GM12878 (cell line): ENCODE measurements around the gene KYAT1. TPM values are rescaled to one million over a fixed set of nuclear protein-coding genes. Genes with fewer than 3 reads are reported as not detected.

Experiments
- ATAC-seq: fragments of 200-7000 bp; cut with Tn5 transposase; 3 replicates; pipeline ENCODE4 v1.9.1; 2020; ENCODE audit warnings: mild to moderate bottlenecking, moderate library complexity
- BruUV-seq: library from RNA; stranded (reverse); fragments of 400-500 nt; replicated peaks from 2 replicates; lab custom pipeline; 2021; lab: Mats Ljungman, UMichigan
- CTCF ChIA-PET: fragments of 300-600 bp; sonication (Branson Sonifier 250); formaldehyde crosslinking; extraction: SDS; loops from one replicate; lab custom pipeline; 2021; ENCODE audit warnings: inconsistent platforms; lab: Yijun Ruan, JAX
- POLR2A ChIA-PET: fragments of 350-600 bp; formaldehyde crosslinking; extraction: SDS; loops from one replicate; lab custom pipeline; 2021; ENCODE audit warnings: inconsistent platforms; lab: Charles Lee
- RAD21 ChIA-PET: fragments of 300-600 bp; sonication (Branson Sonifier 250); formaldehyde crosslinking; loops from one replicate; lab custom pipeline; 2023; ENCODE audit warnings: antibody characterized with exemption; ENCODE audit not compliant: unreplicated experiment; lab: Charles Lee
- SMC1A ChIA-PET: fragments of 300-600 bp; sonication (Branson Sonifier 250); formaldehyde crosslinking; loops from one replicate; lab custom pipeline; 2023; ENCODE audit not compliant: unreplicated experiment, uncharacterized antibody; lab: Charles Lee
- DNase-seq: peaks from one replicate; pipeline ENCODE4 v3.0.0-alpha.2; 2011; ENCODE audit warnings: low read depth, low spot score
- FAIRE-seq: peaks from 3 replicates; lab custom pipeline; 2011; peaks lifted over from hg19 to GRCh38; lab: Jason Lieb, UNC
- H2AFZ ChIP-seq: 2 replicates; pipeline ENCODE4 v1.6.0; 2011; ENCODE audit warnings: low read depth, low read length, control low read depth; ENCODE audit not compliant: control insufficient read depth
- H3K27ac ChIP-seq: 2 replicates; pipeline ENCODE4 v1.5.1; 2011; ENCODE audit warnings: control low read depth; ENCODE audit not compliant: control insufficient read depth, insufficient read depth
- H3K27me3 ChIP-seq, 2 experiments: replicated peaks in 1 of 2; 2 replicates each; pipeline versions ENCODE4 v1.6.0 to v1.6.1; 2011; ENCODE audit warnings: low read length in 1 of 2; ENCODE audit not compliant: control insufficient read depth in 2 of 2, insufficient read depth in 2 of 2
- H3K36me3 ChIP-seq, 2 experiments: 2 replicates each; pipeline ENCODE4 v1.5.1; 2011; ENCODE audit warnings: low read length in 1 of 2; ENCODE audit not compliant: control insufficient read depth in 2 of 2, insufficient read depth in 2 of 2
- H3K4me1 ChIP-seq: 2 replicates; pipeline ENCODE4 v1.6.1; 2011; ENCODE audit warnings: mild to moderate bottlenecking, low read length, moderate library complexity, mixed read lengths; ENCODE audit not compliant: control insufficient read depth, insufficient read depth
- H3K4me2 ChIP-seq: 2 replicates; pipeline ENCODE4 v1.6.0; 2011; ENCODE audit warnings: control low read depth; ENCODE audit not compliant: control insufficient read depth, insufficient read depth
- H3K4me3 ChIP-seq: fragments of 200-600 bp; sonication (generic); 2 replicates; pipeline ENCODE4 v1.5.1; 2016
- H3K79me2 ChIP-seq: 2 replicates; pipeline ENCODE4 v1.6.0; 2011; ENCODE audit warnings: low read length; ENCODE audit not compliant: control insufficient read depth, insufficient read depth
- H3K9ac ChIP-seq: 2 replicates; pipeline ENCODE4 v1.8.0; 2011; ENCODE audit warnings: low read length, control low read depth, mixed read lengths; ENCODE audit not compliant: control insufficient read depth, insufficient read depth
- H3K9me3 ChIP-seq: replicated peaks from 3 replicates; pipeline ENCODE4 v1.5.1; 2011; ENCODE audit warnings: mild to moderate bottlenecking, low read length; ENCODE audit not compliant: control insufficient read depth, insufficient read depth
- H4K20me1 ChIP-seq: 2 replicates; pipeline ENCODE4 v1.6.0; 2011; ENCODE audit not compliant: control insufficient read depth, insufficient read depth
- BACH1 ChIP-seq: fragments of 450-650 bp; IDR thresholded peaks from 2 replicates; pipeline ENCODE4 v1.6.1; 2017; ENCODE audit warnings: mild to moderate bottlenecking, borderline replicate concordance
- EGR1 ChIP-seq, 2 experiments: IDR thresholded peaks; 1 replicate in 1 of 2; 2 replicates in 1 of 2; pipeline ENCODE4 v1.6.1; 2011 to 2012; ENCODE audit warnings: low read depth in 2 of 2, low read length in 2 of 2, borderline replicate concordance in 1 of 2, mild to moderate bottlenecking in 1 of 2, moderate library complexity in 1 of 2
- NFIC ChIP-seq: IDR thresholded peaks from 2 replicates; pipeline ENCODE4 v1.6.1; 2012; ENCODE audit warnings: low read depth, mild to moderate bottlenecking, inconsistent platforms, low read length, moderate library complexity
- SIX5 ChIP-seq: IDR thresholded peaks from 2 replicates; pipeline ENCODE4 v1.6.1; 2011; ENCODE audit warnings: mild to moderate bottlenecking, low read depth, low read length, moderate library complexity; ENCODE audit not compliant: severe bottlenecking
- WRNIP1 ChIP-seq: IDR thresholded peaks from 2 replicates; pipeline ENCODE4 v1.6.1; 2011; ENCODE audit warnings: low read depth, low read length, improper control_type of control experiment, borderline replicate concordance
- WGBS: methylation state at CpG from one replicate; pipeline ENCODE4 v1.1.6; 2016; ENCODE audit warnings: low lambda C conversion rate; ENCODE audit not compliant: insufficient replicate concordance, insufficient coverage; ENCODE audit errors: missing lambda C conversion rate; 5-methylcytosine and 5-hydroxymethylcytosine counted together
- in situ Hi-C: fragments of 300-500 bp; cut with MboI; formaldehyde crosslinking; loops from 9 replicates; pipeline ENCODE4 v1.14.3; 2018; ENCODE audit warnings: mixed read lengths
- intact Hi-C: fragments of 100-400 bp; cut with micrococcal nuclease; formaldehyde crosslinking; loops from one replicate; pipeline ENCODE4 v1.14.2; 2022; ENCODE audit not compliant: unreplicated experiment
- polyA plus RNA-seq, 11 experiments: library from polyadenylated mRNA; depleted of rRNA in 4 of 11; unstranded in 6 of 11; stranded (reverse) in 5 of 11; fragments of >200 nt; fragmentation: Nextera tagmentation in 4 of 11; fragmentation: Illumina TruSeq in 1 of 11; extraction: Ambion mirVana in 4 of 11; extraction: Trizol in 1 of 11; gene quantifications; 1 replicate in 1 of 11; 2 replicates in 10 of 11; pipeline versions ENCODE4 v1.2.1 to v1.2.3, GENCODE V29; 2011 to 2016; ENCODE audit warnings: inconsistent platforms in 2 of 11, missing spikeins in 2 of 11, low read depth in 1 of 11
- total RNA-seq, 4 experiments: library from RNA; depleted of rRNA in 3 of 4; stranded (reverse); fragments of >200 nt in 3 of 4; fragmentation: Illumina TruSeq in 1 of 4; extraction: Trizol in 1 of 4; gene quantifications; 2 replicates each; pipeline versions ENCODE4 v1.2.1 to v1.2.3, GENCODE V29; 2013 to 2021
- TF ChIP-seq, protein P1 (sequence below): fragments of 450-650 bp; IDR thresholded peaks from 2 replicates; pipeline ENCODE4 v1.6.1; 2018; ENCODE audit warnings: mild to moderate bottlenecking, low read depth, moderate library complexity; ENCODE audit not compliant: partially characterized antibody

KYAT1 gene
- total and polyA plus RNA-seq, 10 of the 15 experiments (the other 5 are each of a cell fraction or from before 2014, with no cell fraction given), result 5.8 to 15.7 (median 11.4) TPM

DNA sequence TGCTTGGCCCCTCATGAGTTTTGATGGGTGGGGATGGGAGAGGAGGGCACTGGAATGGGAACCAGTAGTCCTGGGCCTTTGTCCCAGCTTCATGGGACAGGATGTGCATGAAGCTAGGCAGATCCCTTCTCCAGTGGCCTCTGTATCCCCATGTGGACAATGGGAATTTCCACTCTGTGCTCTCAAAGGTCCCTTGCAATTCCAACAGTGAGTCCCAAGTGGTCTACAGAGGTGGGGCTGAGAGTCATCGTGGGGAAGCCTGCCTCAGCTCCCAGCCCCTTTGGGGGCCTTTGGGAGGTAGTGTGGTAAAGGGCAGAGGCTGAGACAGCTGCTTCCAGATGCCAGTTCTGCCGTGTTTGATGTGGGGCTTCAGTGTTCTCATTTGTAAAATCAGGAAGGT, 37.2 kb upstream of the KYAT1 start:
- SMC1A ChIA-PET, result no interaction called here
- H2AFZ ChIP-seq, result no peak overlapping the region
- H3K4me1 ChIP-seq, result no peaks in the 10 kb centered on the region
- ATAC-seq, result no peak
- H3K9me3 ChIP-seq, result no peaks in the 10 kb centered on the region
- H3K27me3 ChIP-seq, result no peaks in the 10 kb centered on the region
- no peak for DNase-seq
- no peak overlapping the region for H3K27ac ChIP-seq
- no TSS peak for BruUV-seq
- RAD21 ChIA-PET, result no interaction called here
- no peaks in the 10 kb centered on the region for H4K20me1 ChIP-seq
- TF ChIP-seq SIX5 (no peak), EGR1 (IDR thresholded peaks at IDR 0.05; ENCODE audit: borderline replicate concordance in 1 of 2, low read depth in 2 of 2, low read length in 2 of 2) (no peak), BACH1 (no peak), WRNIP1 (no peak), NFIC (no peak)
- TF ChIP-seq, protein P1, sequence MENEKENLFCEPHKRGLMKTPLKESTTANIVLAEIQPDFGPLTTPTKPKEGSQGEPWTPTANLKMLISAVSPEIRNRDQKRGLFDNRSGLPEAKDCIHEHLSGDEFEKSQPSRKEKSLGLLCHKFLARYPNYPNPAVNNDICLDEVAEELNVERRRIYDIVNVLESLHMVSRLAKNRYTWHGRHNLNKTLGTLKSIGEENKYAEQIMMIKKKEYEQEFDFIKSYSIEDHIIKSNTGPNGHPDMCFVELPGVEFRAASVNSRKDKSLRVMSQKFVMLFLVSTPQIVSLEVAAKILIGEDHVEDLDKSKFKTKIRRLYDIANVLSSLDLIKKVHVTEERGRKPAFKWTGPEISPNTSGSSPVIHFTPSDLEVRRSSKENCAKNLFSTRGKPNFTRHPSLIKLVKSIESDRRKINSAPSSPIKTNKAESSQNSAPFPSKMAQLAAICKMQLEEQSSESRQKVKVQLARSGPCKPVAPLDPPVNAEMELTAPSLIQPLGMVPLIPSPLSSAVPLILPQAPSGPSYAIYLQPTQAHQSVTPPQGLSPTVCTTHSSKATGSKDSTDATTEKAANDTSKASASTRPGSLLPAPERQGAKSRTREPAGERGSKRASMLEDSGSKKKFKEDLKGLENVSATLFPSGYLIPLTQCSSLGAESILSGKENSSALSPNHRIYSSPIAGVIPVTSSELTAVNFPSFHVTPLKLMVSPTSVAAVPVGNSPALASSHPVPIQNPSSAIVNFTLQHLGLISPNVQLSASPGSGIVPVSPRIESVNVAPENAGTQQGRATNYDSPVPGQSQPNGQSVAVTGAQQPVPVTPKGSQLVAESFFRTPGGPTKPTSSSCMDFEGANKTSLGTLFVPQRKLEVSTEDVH, result no peak
- no peaks in the 10 kb centered on the region for H3K79me2 ChIP-seq
- POLR2A ChIA-PET, result no interaction called here
- H3K4me3 ChIP-seq, result no peak overlapping the region
- peaks cover 3 to 8% of the 10 kb centered on the region in 2 experiments; a peak in 3 of 4 replicates for H3K36me3 ChIP-seq
- no peak overlapping the region for H3K9ac ChIP-seq
- in situ Hi-C loops (no loop called here), intact Hi-C loops (no loop called here)
- CTCF ChIA-PET, result interaction anchor here (1.3 kb wide), 1 partner anchor 55 kb away, joined by 3 read pairs; no protein-coding TSS in a partner anchor
- FAIRE-seq, result no peak
- no peak overlapping the region for H3K4me2 ChIP-seq
- 36% methylated on average over 2 of the region's 2 CpGs for WGBS
